ENCODE data around the gene SOCS4. TPM values are rescaled to one million over a fixed set of nuclear protein-coding genes. Genes with fewer than 3 reads are reported as not detected.
A peak's percentile ranks its signal among the peaks of the same experiment; 100 is the strongest.
"Not testable (repeated sequence)": the region's sequence is repeated elsewhere in the genome, so short reads cannot be mapped to it uniquely, and the experiment has no call there.

SOCS4 gene
- total RNA-seq, 1 donor from 2014 or later, result 12.6 TPM

- ATAC-seq (no peak), DNase-seq (no peak)
- intact Hi-C loops (cut with micrococcal nuclease), result no loop called here
Observed at GRCh38 chr14:55048900-55049436, 21.9 kb downstream of the SOCS4 start.

GRCh38 chr14:55051165-55051422 lies 24.1 kb downstream of the SOCS4 start:
- DNase-seq (no peak), ATAC-seq (no peak)
- intact Hi-C loops (cut with micrococcal nuclease), result no loop called here

- ATAC-seq, result peak; percentile 98
- intact Hi-C loops (cut with micrococcal nuclease), result no loop called here
Observed at GRCh38 chr14:55051423-55052268, 24.6 kb downstream of the SOCS4 start, which contains the start of gene MAPK1IP1L. MAPK1IP1L (plus strand) TSS chr14:55051647; CDS start chr14:55061684, 10,037 bp downstream.

GRCh38 chr14:55052269-55052930 lies 25.4 kb downstream of the SOCS4 start:
- ATAC-seq (no peak), DNase-seq (no peak)
- intact Hi-C loops (cut with micrococcal nuclease), result no loop called here

More at GRCh38 chr14:55051423-55052268, 24.6 kb downstream of the SOCS4 start, which contains the start of gene MAPK1IP1L:
- peak; percentile 96 for DNase-seq

DNA sequence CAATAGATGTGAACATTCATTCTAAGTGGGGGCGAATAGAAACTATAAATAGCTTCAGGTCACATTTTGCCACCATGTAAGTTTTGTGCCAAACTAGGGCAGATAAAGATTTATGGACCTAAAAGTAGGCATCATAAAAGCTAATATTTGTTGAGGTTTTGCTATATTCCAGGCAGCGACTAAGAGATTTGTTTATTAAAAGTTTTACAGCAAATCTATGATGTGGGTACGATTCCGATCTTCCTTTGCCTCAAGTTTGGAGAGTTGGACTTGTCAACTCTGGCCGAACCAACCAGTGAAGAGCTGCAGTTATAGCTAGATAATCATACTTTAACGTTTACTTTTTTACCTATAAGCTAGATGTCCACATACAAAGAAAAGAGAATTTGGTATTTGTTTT lies 26.0 kb downstream of the SOCS4 start:
- ATAC-seq (no peak), DNase-seq (no peak)
- intact Hi-C loops (cut with micrococcal nuclease), result no loop called here

DNA sequence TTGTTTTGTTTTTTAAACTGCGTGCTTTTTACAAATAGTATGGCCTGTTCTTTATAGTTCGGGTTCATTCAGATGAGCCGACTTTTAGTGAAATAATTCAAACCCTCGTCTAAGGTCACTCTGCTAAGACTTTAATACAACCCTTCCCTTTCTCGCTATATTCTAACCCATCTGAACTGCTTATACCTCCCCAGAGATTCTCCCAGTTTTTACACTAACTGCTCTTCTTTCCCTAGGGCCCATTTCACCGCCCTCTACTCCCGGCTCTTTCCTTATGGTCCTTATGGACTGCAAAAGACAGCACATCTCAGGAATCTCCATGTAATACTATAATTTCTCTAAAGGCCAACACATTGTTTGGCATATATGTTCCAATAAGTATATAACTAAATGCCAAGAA lies 26.5 kb downstream of the SOCS4 start:
- DNase-seq, result no peak
- intact Hi-C loops (cut with micrococcal nuclease), result no loop called here
- no peak for ATAC-seq

- ATAC-seq, result no peak
- no peak for DNase-seq
- intact Hi-C loops (cut with micrococcal nuclease), result no loop called here
Observed at GRCh38 chr14:55054098-55054497, 27.1 kb downstream of the SOCS4 start.

DNA sequence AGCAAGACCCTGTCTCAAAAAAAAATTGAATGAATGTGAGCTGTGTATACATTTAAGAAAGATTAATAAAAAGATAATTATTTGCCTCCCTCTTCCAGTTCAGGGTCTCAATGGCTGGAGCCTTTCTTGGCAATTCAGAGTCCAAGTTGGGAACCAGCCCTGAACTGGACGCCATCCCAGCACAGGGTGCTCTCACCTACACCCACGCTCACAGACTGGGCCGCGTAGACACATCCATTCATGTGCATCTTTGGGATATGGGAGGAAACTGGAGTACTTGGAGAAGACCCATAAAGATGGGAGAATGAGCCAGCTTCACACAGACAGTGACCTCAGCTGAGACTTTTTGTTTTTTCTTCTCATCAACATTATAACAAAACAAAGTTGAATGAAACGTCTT lies 30.9 kb downstream of the SOCS4 start:
- DNase-seq, result no peak
- no peak for ATAC-seq
- intact Hi-C loops (cut with micrococcal nuclease), result no loop called here

DNA sequence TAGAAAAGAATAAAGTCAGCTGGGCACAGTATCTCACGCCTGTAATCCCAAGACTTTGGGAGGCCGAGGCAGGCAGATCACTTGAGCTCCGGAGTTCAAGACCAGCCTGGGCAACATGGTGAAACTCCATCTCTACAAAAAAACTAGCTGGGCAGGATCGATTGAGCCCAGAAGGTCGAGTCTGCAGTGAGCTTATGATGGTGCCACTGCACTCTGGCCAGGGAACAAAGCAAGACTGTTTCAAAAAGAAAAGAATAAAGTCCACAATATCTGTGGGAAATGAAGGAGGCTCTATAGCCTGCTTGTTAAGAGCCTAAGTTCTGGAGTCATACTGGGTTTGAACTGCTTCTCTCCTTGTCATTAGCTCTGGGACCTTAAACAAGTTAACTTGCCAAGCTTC lies 32.3 kb downstream of the SOCS4 start:
- intact Hi-C loops (cut with micrococcal nuclease), result no loop called here

DNA sequence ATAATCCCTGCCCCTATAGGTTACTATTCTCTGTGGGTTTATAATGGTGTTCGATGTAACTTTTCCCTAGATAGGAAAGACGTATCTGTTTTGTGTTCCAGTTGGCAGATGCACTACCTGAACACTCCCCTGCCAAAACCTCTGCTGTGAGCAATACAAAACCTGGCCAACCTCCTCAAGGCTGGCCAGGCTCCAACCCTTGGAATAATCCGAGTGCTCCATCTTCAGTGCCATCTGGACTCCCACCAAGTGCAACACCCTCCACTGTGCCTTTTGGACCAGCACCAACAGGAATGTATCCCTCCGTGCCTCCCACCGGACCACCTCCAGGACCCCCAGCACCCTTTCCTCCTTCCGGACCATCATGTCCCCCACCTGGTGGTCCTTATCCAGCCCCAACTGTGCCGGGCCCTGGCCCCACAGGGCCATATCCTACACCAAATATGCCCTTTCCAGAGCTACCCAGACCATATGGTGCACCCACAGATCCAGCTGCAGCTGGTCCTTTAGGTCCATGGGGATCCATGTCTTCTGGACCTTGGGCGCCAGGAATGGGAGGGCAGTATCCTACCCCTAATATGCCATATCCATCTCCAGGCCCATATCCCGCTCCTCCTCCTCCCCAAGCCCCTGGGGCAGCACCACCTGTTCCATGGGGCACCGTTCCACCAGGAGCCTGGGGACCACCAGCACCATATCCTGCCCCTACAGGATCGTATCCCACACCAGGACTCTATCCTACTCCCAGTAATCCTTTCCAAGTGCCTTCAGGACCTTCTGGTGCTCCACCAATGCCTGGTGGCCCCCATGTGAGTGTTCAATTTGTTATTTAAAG lies 35.7 kb downstream of the SOCS4 start:
- DNase-seq (peak; percentile 74), ATAC-seq (peak; percentile 91)
- intact Hi-C loops (cut with micrococcal nuclease), result no loop called here

More for the DNA sequence above, 32.3 kb downstream of the SOCS4 start:
- ATAC-seq, result no peak
- no peak for DNase-seq

- ATAC-seq; DNase-seq; intact Hi-C loops (cut with micrococcal nuclease): not testable (repeated sequence)
Observed at GRCh38 chr14:55064896-55065295, 37.9 kb downstream of the SOCS4 start.

GRCh38 chr14:55065411-55065810 lies 38.4 kb downstream of the SOCS4 start:
- ATAC-seq (no peak), DNase-seq (no peak)
- intact Hi-C loops (cut with micrococcal nuclease), result no loop called here

DNA sequence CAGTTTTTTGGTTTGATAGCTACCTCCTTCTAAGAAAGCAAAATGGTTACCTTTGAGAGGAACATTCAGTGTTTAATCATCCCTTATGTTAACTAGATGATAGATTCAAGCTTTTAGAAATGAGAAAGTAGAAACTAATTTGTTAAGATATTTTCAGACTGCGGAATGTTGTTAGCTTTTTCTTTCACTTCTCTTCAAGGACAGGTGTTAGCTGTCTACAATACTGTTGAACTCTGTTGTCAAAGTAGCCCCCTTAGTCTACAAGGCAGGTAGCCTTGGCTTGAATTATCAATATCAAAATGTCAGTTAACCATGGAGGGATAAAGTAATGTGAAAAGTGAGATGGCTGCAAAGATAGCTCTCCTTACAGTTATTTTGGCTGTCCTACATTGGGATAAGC lies 39.2 kb downstream of the SOCS4 start:
- intact Hi-C loops (cut with micrococcal nuclease), result no loop called here
- DNase-seq (no peak), ATAC-seq (no peak)

- DNase-seq (no peak), ATAC-seq (peak; percentile 8)
- intact Hi-C loops (cut with micrococcal nuclease), result no loop called here
Observed at GRCh38 chr14:55070981-55071411, 44.0 kb downstream of the SOCS4 start.

DNA sequence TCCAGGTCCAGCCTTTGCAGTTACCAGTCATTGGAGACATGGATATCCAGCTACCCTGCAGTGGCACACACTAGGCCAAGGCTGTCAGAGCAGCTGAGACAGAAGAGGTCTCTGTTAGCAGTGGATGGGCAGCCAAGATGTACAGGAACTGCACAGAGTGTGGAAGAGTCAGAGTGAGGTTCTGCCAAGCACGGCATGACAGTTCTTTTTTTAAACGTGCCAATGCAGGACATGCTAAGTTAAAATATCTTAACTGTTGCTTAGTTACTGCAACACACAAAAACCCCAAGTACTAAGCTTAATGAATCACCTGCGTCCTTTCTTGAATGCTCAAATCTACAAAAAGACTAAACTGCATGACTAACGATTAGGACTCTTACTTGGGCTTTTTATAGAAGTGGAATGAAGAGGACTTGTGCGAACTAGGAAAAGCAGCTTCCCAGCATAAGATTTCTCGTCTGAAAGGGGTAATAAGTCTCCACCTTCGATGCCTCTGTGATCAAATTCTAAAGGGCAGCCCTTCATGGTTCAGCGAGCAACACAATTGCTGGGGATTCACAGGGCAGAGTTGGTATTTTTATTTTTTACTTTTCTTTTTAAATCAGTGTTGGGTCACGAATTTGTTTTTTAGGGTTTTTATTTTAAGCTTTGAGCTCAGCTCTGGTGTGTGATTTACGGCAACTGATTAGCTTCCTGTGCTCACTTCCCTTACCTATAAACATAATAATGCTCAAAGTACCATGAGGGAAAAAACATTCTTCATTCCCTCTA lies 45.0 kb downstream of the SOCS4 start:
- intact Hi-C loops (cut with micrococcal nuclease), result no loop called here
- peak; percentile 64 for DNase-seq

DNA sequence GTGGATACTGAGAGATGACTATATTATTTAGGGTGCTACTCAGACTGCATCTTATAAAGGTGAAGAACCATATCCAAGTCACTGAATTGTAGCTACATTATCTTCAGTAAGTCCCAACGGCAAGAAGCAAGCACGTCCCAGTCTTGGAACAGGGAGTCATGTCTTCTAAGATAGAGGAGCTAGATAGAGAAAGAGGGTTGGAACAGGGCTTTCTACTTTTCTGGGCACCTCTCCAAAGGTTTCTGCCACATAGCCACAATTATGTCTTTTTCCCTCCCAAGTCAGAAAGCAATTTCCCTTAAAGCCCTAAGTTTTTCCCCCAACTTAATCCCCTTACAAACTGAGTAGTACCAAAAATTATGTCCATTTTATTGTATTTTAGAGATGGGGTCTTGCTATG lies 46.8 kb downstream of the SOCS4 start:
- DNase-seq (no peak), ATAC-seq (no peak)
- intact Hi-C loops (cut with micrococcal nuclease), result no loop called here

More for the DNA sequence above, 45.0 kb downstream of the SOCS4 start:
- ATAC-seq, result peak; percentile 97

- intact Hi-C loops (cut with micrococcal nuclease), result no loop called here
- DNase-seq (no peak), ATAC-seq (no peak)
Observed at GRCh38 chr14:55074662-55075061, 47.6 kb downstream of the SOCS4 start.

GRCh38 chr14:55075628-55076175 lies 48.7 kb downstream of the SOCS4 start:
- intact Hi-C loops (cut with micrococcal nuclease), result no loop called here
- no peak for ATAC-seq

More at GRCh38 chr14:55075628-55076175, 48.7 kb downstream of the SOCS4 start:
- DNase-seq, result no peak

Measured in left ventricle myocardium superior (tissue), 1 donor.